GM12892 (cell line): Measurements from ENCODE around the gene HERC2.
"Not testable (repeated sequence)": the region's sequence is repeated elsewhere in the genome, so short reads cannot be mapped to it uniquely, and the experiment has no call there.

Source experiments
- POLR2AphosphoS5 ChIP-seq: IDR thresholded peaks from 2 replicates; pipeline ENCODE4 v1.6.1; 2011; ENCODE audit warnings: low read depth, low read length, control low read depth
- TAF1 ChIP-seq: IDR thresholded peaks from 2 replicates; pipeline ENCODE4 v1.6.1; 2011; ENCODE audit warnings: low read depth, mild to moderate bottlenecking, control low read depth, low read length, borderline replicate concordance

DNA sequence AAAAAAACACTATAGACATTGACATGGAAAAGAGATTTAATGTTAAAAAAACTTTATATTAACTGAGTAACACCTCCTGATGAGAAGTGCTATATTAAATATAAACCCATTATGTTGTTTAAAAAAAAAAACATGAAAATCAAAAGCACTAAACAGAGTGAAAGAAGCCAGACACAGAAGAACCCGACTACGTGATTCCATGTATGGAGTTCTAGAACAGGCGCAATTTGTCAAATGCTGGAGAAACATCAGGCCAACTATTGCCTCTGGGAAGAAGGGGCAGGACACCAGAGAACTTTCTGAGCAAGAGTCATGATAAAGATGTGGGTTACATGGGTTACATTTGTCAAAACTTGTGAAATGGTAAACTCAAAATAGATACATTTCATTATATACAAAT is 24.5 kb downstream of the HERC2 start:
- not testable (repeated sequence) for TF ChIP-seq POLR2AphosphoS5, TAF1
